Cardiac fibroblast (primary cell): ENCODE results near the gene CPO.
A peak's percentile ranks its signal among the peaks of the same experiment; 100 is the strongest.

ENCODE experiments used
- DNase-seq, 2 donors: peaks; one replicate each; pipeline versions ENCODE4 v3.0.0 to v3.0.0-alpha.2; 2010; ENCODE audit warnings: low read depth in 2 of 2
- H3K4me3 ChIP-seq, 2 donors: replicated peaks in 1 of 2; 1 replicate in 1 of 2; 2 replicates in 1 of 2; pipeline ENCODE4 v1.5.1; 2011; ENCODE audit warnings: low read depth in 2 of 2, low read length in 2 of 2, mild to moderate bottlenecking in 2 of 2, moderate library complexity in 1 of 2
- CTCF ChIP-seq: IDR thresholded peaks from one replicate; pipeline ENCODE4 v1.5.1; 2011; ENCODE audit warnings: low read depth, mild to moderate bottlenecking, low read length, inconsistent platforms

CPO gene

GRCh38 chr2:207008105-207008990 is 69.0 kb downstream of the CPO start:
- peak; percentile 48 for TF ChIP-seq CTCF
- DNase-seq: peak; percentile 39 to 81
- no peak overlapping the region for H3K4me3 ChIP-seq

GRCh38 chr2:207012461-207012860 is 73.1 kb downstream of the CPO start:
- no peak for TF ChIP-seq CTCF
- peak; percentile 25 to 51 for DNase-seq
- H3K4me3 ChIP-seq: no peak overlapping the region

GRCh38 chr2:207014424-207014823 is 75.1 kb downstream of the CPO start:
- TF ChIP-seq CTCF: no peak
- H3K4me3 ChIP-seq: no peak overlapping the region
- DNase-seq: no peak

GRCh38 chr2:207015901-207016300 is 76.6 kb downstream of the CPO start:
- no peak overlapping the region for H3K4me3 ChIP-seq
- peak in 1 of 2 donors; percentile 13 for DNase-seq
- no peak for TF ChIP-seq CTCF
